GM21526 (cell line): ENCODE results near the gene ABHD16B.

Source experiments
- ATAC-seq: cut with Tn5 transposase; IDR thresholded peaks from one replicate; pipeline ENCODE4 v1.9.1; 2021; ENCODE audit warnings: moderate library complexity; ENCODE audit not compliant: unreplicated experiment, low FRiP score

ABHD16B gene

GRCh38 chr20:63861365-63861934 lies at the start of gene ABHD16B:
ABHD16B (plus strand) TSS chr20:63861498; CDS start chr20:63861541, 43 bp downstream.
- no peak for ATAC-seq

- no peak for ATAC-seq
Observed at GRCh38 chr20:63814891-63815614, 46.2 kb upstream of the ABHD16B start.

- no peak for ATAC-seq
Observed at GRCh38 chr20:63815615-63816253, 45.6 kb upstream of the ABHD16B start.

- no peak for ATAC-seq
Observed at GRCh38 chr20:63819224-63819921, 41.9 kb upstream of the ABHD16B start.

GRCh38 chr20:63821811-63822210 lies 39.5 kb upstream of the ABHD16B start:
- no peak for ATAC-seq

GRCh38 chr20:63822276-63822696 lies 39.0 kb upstream of the ABHD16B start:
- no peak for ATAC-seq

GRCh38 chr20:63823691-63824311 lies 37.5 kb upstream of the ABHD16B start:
- ATAC-seq = no peak

GRCh38 chr20:63825331-63826118 lies 35.8 kb upstream of the ABHD16B start:
- ATAC-seq = no peak

GRCh38 chr20:63826753-63827152 lies 34.5 kb upstream of the ABHD16B start:
- ATAC-seq = no peak

- no peak for ATAC-seq
Observed at GRCh38 chr20:63828124-63828523, 33.2 kb upstream of the ABHD16B start.

GRCh38 chr20:63828545-63828944 lies 32.8 kb upstream of the ABHD16B start:
- no peak for ATAC-seq

GRCh38 chr20:63828951-63829350 lies 32.3 kb upstream of the ABHD16B start:
- no peak for ATAC-seq

GRCh38 chr20:63829603-63829944 lies 31.7 kb upstream of the ABHD16B start:
- ATAC-seq = no peak

GRCh38 chr20:63829945-63830835 lies 31.1 kb upstream of the ABHD16B start:
- no peak for ATAC-seq

GRCh38 chr20:63830841-63831588 lies 30.3 kb upstream of the ABHD16B start, which contains the start of gene ZBTB46:
ZBTB46 (minus strand) TSS chr20:63831264; CDS start chr20:63790757, 40,507 bp downstream.
- no peak for ATAC-seq

GRCh38 chr20:63831646-63831992 lies 29.7 kb upstream of the ABHD16B start:
- ATAC-seq = no peak

- ATAC-seq = no peak
Observed at GRCh38 chr20:63831993-63832686, 29.2 kb upstream of the ABHD16B start.
